Measurements from ENCODE around the gene FHIT.

Gene FHIT

GRCh38 chr3:59922192-59922591 is 1329.1 kb downstream of the FHIT start:
- no peak for DNase-seq (ENCODE audit: low read depth in 3 of 3, low spot score in 1 of 3)

DNA sequence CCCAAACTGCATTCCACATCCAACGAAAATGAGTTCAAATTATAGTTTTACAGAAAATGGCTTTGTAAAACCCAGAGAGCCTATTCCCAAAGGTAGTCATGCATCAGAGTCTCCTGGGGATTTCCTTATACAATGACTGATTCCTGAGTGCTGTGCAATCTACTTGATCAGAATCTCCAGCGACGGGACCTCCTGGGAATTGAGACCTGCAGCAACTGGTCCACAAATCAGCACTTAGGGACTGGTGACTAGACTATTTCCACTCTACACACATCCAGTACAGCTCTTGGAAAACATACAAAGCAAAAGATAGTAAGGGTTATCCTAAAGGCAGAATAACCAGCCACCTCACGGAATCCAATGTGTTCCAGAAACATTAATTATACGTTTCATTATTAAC is 1330.4 kb downstream of the FHIT start:
- no peak for DNase-seq (ENCODE audit: low read depth in 3 of 3, low spot score in 1 of 3)

DNA sequence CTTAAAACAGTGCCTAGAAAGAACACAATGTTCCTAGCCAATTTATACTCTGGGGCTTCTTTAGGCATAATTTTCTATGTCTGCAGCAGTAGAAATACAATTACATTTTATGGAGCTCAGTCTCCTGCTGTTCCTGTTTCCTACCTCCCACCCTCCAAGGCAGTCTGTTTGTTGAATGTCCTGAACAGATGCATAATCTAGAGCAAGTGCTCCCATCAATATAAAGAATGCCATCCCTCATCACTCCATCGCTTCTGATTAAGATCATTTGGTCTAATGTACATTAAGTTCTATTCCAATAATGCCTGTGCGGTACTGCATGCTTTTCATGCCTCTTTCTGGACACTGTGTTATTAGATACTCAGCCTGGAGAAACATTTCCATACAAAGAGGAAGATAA is 1331.7 kb downstream of the FHIT start:
- no peak for DNase-seq (ENCODE audit: low read depth in 3 of 3, low spot score in 1 of 3)

- no peak for DNase-seq (ENCODE audit: low read depth in 3 of 3, low spot score in 1 of 3)
Measured at GRCh38 chr3:59914251-59914650, 1337.0 kb downstream of the FHIT start.

DNA sequence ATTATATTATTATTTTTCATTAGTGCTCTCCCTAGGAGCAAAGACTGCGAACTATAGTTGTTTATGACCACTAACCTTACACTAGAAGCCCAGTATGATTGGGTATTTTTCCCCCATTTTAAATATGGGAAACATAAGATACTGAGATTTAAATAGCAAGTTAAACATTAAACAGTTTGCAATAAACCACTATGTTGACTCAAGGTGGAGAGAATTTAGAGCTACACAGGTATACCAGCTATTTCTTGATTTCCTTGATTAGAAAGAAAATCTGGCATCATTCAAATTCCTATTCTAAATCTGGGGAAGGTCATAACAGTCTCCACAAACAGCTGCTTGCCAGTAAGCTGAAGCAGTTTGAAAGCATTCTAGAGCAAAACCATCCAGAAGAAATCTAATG is 1337.6 kb downstream of the FHIT start:
- DNase-seq (ENCODE audit: low read depth in 3 of 3, low spot score in 1 of 3) = no peak

- no peak for DNase-seq (ENCODE audit: low read depth in 3 of 3, low spot score in 1 of 3)
Measured at GRCh38 chr3:59908701-59909100, 1342.6 kb downstream of the FHIT start.

GRCh38 chr3:59908280-59908679 is 1343.0 kb downstream of the FHIT start:
- DNase-seq (ENCODE audit: low read depth in 3 of 3, low spot score in 1 of 3) = no peak

- no peak for DNase-seq (ENCODE audit: low read depth in 3 of 3, low spot score in 1 of 3)
Measured at GRCh38 chr3:59904296-59904695, 1347.0 kb downstream of the FHIT start.

DNA sequence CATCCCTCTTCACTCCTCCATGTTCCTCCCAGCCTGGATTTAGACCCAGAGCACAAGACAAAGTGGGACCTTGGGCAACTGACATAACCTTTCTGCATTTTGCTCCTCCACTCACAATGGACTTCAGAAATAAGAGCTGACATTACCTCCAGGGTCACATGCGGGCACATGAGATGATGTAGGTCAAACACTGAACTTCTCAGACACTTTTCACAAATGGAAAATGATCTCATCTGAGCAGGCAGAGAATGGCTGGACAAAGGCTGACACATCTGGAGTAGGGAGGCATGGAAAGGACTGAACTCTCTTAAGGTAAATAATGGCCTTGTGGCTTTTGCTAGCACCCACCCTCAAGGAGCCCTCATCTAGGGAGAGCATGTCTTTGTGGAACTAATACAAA is 1352.2 kb downstream of the FHIT start:
- no peak for DNase-seq (ENCODE audit: low read depth in 3 of 3, low spot score in 1 of 3)

DNA sequence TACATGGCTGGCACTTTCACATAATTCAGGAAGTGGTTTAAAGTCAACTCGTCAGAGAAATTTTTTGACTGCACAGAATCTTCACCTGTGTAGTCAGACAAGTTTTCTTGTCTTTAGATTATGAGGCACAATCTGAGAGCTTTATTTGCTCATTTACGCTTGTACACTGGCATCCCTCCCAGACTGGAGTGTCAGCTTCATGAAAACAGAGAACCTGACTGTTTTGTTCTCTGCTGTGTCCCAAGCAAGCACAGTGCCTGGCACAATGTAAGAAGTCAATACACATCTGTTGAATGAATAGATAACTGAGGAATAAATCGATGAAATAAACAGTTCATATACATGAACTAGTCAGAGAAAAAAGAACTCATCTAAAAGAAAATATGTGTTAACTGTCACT is 1355.3 kb downstream of the FHIT start:
- no peak for DNase-seq (ENCODE audit: low read depth in 3 of 3, low spot score in 1 of 3)

DNA sequence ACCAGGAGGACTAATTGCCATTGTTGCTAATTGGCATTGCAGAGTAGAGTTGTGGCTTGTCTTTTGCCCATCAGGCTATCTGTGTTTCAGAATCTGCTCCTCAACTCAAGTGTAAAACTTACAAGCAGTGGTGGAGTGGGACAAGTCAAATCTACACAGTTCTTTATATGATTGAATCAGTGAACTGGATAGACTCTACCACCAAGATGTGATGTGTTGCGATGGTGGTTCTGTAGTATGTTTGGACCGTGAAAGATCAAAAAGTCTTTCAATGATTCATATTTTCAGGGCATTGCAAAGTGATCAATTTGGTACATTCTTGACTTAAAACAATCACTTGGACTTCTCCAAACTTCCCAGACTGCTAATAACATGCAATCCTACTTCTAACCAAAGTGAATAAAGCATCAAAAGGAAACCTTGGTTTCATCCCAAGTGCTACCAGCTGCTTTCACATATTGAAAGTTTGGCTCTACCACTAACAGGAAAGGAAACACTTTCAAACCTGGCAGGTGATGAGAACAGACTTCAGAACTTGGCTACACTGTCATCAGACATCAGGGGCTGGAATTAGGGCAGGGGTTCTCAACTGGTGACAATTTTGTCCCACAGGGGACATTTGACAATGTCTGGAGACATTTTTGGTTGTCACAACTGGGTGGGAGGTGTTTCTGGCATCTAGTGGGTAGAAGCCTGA is 1356.7 kb downstream of the FHIT start:
- no peak for DNase-seq (ENCODE audit: low read depth in 3 of 3, low spot score in 1 of 3)

DNA sequence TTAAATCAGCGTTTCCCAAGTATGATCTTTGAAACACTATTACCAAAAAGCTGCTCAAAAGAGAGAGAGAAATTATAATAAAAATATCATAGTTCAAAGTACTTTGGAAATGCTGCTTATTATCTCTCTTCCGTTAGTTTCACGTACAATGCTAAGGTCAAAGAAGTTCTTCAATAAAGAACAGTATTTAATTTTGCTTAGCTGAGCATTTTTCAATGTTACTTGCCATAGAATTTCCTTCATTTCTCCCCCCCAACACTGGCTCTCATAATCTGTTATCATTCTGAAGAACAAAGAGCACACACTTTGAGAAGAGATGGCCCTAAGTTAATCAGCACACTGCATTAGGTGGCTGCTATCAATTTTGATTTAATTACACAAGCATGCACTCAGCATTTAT is 1360.6 kb downstream of the FHIT start:
- no peak for DNase-seq (ENCODE audit: low read depth in 3 of 3, low spot score in 1 of 3)

- no peak for DNase-seq (ENCODE audit: low read depth in 3 of 3, low spot score in 1 of 3)
Measured at GRCh38 chr3:59886790-59887189, 1364.5 kb downstream of the FHIT start.

- no peak for DNase-seq (ENCODE audit: low read depth in 3 of 3, low spot score in 1 of 3)
Measured at GRCh38 chr3:59885899-59886400, 1365.3 kb downstream of the FHIT start.

- no peak for DNase-seq (ENCODE audit: low read depth in 3 of 3, low spot score in 1 of 3)
Measured at GRCh38 chr3:59885101-59885500, 1366.2 kb downstream of the FHIT start.

DNA sequence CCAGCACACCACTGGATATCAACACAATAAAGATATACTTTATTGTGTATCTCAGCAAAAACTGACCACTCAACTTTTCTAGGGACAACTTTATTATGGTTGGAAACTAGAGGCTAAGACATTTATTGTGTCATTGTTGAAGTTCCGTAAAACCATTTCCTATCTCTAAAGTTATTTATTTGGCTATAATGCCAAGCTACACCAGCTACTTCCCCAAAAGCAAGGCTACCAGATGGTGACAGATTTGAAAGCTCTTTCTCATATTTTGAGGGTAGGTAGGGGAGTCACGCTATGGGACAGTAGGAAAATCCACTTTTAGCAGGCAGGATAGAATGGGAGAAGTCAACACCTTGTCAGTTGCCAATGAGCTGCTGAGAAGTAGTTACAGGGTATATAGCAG is 1366.8 kb downstream of the FHIT start:
- DNase-seq (ENCODE audit: low read depth in 3 of 3, low spot score in 1 of 3) = no peak

GRCh38 chr3:59882746-59883145 is 1368.5 kb downstream of the FHIT start:
- no peak for DNase-seq (ENCODE audit: low read depth in 3 of 3, low spot score in 1 of 3)

DNA sequence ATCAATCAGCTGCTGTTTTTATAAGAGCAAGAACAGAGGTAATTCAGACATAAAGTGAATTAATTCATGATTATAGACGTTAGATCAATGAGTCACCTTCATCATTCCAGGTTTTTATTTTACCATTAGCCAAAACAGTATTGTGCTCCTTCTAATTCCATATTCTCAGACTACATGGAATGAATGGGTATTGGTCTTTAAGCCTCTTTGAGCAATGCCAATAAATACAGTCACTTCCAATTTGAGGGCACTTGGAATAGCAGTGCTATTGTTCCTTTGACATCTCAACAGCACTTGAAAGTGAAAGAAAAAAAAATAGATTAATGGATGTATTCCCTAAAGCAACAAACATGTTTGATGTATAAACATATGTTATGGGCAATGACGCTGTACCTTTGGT is 1370.5 kb downstream of the FHIT start:
- no peak for DNase-seq (ENCODE audit: low read depth in 3 of 3, low spot score in 1 of 3)

DNA sequence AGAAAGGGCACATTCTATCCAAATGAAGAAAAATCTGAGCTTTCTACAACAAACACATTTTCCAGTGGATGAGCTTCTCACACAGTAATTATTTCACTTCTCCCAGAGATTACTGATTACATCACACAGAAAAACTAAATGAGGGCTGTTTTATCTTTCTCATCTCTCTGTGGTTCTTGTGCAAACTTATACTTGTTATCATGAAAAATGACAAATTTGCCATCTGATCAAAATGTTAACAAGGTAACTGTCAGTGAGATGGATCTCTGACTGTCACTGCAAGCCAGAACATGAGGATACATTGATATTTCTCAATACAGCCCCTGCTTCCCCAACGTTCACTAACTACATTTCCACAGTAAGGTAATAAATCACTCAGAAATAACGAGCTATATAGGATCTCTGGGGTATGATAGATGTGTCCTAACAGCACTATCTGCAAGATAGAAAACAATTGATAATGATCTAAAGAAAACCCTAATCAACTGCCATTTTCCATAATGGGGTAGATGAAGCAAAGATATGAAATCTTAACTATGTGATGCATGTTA is 1372.1 kb downstream of the FHIT start:
- DNase-seq (ENCODE audit: low read depth in 3 of 3, low spot score in 1 of 3) = no peak

DNA sequence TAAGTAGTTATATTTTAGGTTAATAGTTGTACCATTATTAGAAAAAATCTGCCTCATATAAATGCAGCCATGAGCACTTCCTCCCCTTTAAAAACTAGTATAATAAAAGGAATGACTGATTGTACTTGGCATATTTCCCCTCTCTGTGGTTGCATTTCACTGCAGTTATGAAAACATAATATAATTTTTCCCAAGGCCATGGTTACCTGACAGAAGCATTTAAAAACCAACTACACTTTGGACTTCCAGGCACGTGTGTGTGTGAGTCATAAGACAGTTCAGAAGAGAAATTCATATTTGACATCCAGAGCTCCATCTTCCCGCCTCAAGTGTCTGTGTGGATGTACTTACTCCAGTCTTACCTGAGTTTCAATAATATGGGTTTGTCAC is 1373.2 kb downstream of the FHIT start:
- DNase-seq (ENCODE audit: low read depth in 3 of 3, low spot score in 1 of 3) = no peak

GRCh38 chr3:59877263-59878037 is 1373.8 kb downstream of the FHIT start:
- no peak for DNase-seq (ENCODE audit: low read depth in 3 of 3, low spot score in 1 of 3)

DNA sequence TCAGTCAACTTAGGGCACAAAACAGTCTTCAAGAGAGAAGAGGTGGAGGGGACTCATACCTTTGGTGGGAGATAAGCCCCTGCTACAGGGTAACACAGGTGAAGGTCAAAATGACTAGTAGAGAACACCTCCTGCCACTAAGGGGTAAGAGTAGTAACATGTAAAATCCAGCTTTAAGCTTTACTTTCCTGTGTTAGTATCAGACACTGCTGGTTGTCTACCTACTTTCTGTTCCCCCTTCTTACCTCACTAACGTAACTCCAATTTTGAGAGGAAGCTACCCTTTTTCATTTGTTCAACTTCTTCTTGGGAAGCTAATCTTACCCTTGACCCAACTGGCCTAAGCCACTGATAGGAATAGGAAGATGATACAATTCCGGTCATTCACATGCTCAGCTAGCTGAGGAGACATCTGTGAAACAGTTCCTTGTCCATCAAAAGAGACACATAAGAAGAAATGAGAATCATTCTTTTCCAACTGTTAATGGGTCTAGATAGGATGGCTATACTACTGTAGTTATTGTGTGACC is 1374.7 kb downstream of the FHIT start:
- no peak for DNase-seq (ENCODE audit: low read depth in 3 of 3, low spot score in 1 of 3)
